GM18858 (cell line): ENCODE data around the gene SPATA33.

Source experiments
- ATAC-seq: cut with Tn5 transposase; IDR thresholded peaks from one replicate; pipeline ENCODE4 v1.9.1; 2021; ENCODE audit not compliant: unreplicated experiment

Gene SPATA33

DNA sequence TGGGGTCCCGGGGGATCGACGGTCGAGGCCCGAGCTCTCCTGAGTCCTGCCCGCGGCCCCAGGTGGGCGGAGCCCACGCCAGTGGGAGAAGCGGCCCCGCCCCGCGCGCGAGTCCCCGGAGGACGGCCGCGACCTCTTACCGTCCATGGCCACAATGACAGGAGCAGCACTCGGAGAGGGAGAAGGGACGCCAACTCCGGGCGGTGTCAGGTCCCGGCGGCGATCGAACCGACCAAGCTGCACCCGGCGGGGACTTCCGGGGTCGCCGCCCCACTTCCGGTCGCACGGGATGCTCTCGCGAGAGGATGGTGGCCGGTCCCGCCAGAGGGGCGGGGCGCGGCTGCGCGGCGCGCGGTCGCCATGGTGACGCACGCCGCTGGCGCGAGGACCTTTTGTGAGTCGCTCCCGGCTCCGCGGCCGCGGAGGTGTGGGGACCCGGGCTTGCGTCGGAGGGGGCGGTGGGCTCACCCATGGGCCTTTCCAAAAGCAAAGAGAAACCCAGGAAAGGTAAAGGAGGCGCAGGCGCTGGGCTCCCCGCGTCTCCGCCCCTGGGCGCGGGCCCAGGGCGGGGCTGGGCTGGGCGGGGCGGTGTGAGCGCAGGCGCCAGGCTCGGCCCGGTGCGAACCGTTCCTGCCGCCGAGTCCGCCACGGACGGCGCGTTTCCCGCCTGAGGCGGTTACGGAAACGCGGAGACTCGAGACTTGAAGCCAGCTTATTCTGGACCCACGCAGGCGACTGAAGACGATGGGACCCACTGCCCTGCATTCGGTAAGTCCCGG is at the start of gene SPATA33, which contains the start of gene CHMP1A:
Gene SPATA33, plus strand, starts transcription at position 395 of the 779 bp plus-strand sequence. Its CDS starts 76 bp downstream, at position 471.
Gene CHMP1A, minus strand, starts transcription at position 267 of the 779 bp plus-strand sequence. Its CDS starts 120 bp downstream, at position 147.
- peak; percentile 80 for ATAC-seq

DNA sequence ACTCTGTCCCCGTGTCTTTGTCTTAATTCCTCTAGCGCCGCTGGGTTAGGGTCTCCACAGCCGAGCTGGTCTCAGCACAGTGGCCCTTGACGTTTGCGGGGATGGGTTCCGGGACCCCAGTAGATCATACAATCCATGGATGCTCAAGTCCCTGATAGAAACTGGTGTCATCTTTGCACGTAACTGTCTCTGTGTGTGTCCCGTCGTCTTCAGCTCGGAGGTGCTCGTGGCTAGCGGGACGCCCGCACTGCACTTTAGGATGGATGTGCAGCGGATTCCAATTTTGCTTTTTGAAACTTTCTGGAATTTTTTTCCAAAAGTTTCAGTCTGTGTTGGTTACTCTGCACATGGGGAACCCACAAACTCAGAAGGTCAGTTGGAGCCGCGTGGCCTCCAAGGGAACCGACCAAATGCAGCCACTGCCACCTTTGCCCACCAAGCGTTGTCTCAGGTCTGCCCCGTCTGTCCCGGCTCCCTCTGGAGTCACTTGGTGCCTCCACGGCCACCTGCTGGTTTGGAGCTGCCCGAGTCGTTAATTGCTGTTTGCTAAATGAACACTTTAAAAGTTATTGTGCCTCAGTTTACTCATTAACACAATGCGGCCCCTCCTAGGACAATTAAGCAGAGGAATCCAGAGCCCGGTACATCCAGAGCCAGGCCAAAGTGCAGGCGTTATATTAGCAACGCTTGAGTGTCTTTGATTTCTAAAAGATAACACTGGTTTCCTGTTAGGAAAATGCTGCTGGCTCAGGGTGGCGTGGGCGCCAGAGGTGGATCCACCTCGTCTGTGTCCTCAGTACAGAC is 49.5 kb upstream of the SPATA33 start:
- ATAC-seq = no peak

DNA sequence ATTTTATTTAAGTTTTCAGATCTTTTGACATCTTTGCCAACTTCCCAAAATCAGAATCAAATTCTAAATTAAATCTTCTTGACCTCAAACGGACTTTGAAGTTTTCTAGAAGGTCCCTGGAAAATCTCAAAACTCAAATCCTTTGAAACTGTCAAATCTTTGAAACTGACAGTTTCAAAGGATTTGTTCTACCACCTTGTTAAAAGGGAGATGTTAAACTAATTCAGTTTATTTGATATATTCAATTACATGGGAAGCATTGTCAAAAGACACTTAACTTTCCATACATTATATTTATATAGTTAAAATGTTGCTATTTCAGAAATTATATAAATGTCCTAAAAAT is 47.6 kb upstream of the SPATA33 start:
- ATAC-seq = no peak

DNA sequence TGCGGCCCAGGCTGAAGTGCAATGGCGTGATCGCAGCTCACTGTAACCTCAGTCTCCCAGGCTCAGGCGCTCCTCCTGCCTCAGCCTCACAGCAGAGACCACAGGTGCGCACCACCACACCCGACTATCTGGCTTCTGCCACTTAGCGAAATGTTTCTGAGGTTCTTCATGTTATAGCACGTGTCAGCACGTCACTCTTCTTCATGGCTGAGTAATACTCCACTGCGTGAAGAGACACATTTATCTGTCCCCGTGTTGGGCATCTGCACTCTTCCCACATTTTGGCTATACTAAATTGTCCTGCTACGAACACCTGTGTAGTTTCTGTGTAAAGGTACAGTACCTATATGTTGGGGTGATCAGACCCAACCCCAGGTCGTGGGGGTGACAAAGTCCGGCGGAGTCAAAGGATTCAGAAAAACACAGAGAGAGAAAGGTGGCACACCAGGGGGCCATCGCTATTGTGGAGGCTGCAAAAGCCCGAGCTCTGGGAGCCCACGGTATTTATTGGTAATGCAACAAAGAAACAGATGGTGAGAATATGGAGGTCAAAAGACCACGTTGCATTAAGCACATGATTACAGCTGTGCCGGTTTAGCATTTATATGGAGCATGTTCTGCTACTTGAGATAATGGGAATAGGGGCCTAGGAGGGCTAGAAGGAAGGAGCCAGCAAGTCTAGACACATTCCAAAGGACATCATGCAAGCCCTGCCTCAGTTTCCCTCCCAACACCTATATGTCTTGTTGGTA is 45.0 kb upstream of the SPATA33 start:
- no peak for ATAC-seq

DNA sequence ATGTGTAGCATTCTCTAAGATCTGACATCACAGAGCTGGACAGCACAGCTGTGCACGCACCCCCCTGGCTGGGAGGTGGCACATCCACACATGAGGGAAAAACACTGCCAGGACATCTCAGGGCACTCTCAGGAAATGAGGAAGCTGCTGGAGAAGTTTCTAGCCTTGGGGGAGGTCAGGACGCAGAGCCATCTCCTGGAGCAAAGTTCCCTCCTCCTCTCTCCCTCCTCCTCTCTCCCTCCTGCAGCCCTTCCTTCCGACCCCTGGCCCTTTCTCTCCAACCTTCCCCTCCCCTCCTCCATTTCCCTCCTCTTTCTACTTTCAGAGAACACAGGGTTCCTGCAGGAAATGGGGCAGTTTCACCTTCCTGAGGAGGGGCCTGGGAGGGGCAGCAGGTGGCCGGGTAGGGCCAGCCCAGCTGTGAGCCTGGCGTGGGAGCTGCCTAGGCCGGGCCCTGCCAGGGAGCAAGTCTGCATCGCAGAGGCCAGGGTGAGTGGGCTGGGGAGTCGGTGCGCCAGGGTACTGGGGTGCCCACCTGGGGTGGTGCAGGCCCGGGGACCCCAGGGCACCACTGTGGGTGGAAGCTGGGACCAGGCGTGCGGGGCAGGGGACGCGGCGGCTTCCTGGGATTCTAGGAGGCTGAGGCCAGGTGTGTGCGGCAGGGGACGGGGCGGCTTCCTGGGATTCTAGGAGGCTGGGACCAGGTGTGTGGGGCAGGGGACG is 44.2 kb upstream of the SPATA33 start, which contains the start of gene DPEP1:
Gene DPEP1, plus strand, starts transcription at position 412 of the 723 bp plus-strand sequence. CDS start 16,769 bp downstream, outside the sequence.
- no peak for ATAC-seq

GRCh38 chr16:89613954-89614459 is 43.6 kb upstream of the SPATA33 start:
- no peak for ATAC-seq

- no peak for ATAC-seq
Measured at GRCh38 chr16:89615176-89615575, 42.5 kb upstream of the SPATA33 start.

GRCh38 chr16:89615596-89616090 is 42.0 kb upstream of the SPATA33 start:
- ATAC-seq = no peak

DNA sequence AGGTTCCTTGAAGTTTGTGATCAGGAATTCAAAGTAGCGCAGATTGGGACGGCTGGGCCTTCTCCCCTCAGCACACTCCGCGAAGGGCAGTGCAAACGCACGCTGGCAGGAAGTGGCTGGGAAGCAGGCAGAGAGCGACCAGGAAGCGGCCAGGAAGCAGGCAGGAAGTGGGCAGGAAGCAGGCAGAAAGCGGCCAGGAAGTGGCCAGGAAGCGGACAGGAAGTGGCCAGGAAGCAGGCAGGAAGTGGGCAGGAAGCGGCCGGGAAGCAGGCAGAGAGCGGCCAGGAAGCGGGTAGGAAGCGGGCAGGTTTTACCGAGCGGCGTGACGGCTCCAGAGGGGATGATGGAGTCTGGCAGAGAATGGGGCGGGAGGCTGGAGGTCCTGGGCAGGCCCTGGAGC is 41.0 kb upstream of the SPATA33 start:
- ATAC-seq = no peak

GRCh38 chr16:89617036-89617435 is 40.6 kb upstream of the SPATA33 start:
- no peak for ATAC-seq

DNA sequence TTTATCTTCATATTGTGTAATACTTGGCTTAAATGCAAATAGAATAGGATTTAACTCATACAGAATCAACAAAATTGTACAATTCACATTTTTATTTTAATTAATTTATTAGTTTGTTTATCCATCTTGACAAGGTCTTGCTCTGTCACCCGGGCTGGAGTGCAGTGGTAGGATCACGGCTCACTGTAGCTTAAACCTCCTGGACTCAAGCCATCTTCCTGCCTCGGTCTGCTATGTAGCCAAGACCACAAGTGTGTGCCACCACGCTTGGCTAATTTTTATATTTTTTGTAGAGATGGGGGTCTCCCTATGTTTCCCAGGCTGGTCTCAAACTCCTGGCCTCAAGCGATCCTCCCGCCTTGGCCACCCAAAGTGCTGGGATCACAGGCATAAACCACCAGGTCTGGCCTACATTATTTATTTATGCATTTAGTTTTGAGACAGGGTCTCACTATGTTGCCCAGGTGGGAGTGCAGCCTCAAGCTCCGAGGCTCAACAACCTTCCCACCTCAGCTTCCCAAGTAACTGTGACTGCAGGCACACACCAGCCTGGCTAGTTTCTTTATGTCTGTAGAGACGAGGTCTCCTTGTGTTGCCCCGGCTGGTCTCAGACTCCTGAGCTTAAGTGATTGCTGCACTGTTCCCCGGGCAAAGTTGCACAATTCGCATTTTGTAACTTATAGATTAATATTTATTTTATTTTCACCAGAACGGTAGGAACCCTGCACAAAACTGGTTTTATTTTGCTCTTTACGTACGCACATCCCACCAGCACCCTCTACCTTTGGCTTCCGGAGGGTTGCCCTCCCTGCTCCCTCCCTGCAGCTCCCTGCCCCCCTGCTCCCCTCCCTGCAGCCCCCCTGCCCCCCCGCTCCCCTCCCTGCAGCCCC is 39.3 kb upstream of the SPATA33 start:
- ATAC-seq = no peak

DNA sequence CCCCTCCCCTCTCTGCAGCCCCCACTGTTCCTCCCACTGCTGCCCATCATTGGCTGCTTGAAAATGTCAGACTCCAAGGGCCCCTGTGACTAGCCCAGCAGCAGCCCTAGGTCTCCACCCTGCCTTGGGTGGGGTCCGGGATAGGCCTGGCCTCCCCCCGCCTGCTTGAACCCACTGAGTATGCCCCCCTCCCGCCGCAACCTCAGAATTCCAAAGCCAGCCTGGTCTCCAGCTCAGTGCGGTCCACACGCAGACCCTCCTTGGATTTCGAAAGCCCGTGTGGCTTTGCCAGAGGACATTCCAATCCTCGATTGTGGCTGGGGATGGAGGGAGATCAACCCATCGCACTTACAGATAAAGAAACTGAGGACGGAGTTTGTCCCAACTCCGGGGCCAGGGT is 37.8 kb upstream of the SPATA33 start:
- no peak for ATAC-seq

DNA sequence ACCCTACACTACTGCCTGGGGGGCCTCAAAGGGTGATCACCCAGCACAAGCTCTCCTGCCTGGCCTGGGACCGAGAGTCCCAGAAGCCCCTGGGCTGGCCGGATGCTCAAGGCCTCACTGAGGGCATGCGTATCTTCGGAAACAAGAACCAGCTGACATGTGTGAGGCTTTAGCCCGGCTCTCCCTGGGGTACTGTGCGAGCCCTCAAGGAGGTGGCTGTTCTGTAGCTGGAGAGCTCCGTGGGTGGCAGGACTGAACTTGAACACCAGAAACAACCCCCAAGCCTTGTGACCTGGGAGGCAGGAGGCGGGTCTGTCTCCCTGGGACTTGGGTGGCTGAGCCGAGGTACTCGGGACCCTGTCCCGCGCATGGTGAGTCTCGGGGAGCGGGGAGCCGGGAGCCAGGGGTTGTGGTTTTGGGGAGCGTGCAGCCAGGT is 37.2 kb upstream of the SPATA33 start:
- no peak for ATAC-seq

- no peak for ATAC-seq
Measured at GRCh38 chr16:89621136-89621697, 36.4 kb upstream of the SPATA33 start.

GRCh38 chr16:89621698-89622409 is 35.8 kb upstream of the SPATA33 start:
- ATAC-seq = no peak

DNA sequence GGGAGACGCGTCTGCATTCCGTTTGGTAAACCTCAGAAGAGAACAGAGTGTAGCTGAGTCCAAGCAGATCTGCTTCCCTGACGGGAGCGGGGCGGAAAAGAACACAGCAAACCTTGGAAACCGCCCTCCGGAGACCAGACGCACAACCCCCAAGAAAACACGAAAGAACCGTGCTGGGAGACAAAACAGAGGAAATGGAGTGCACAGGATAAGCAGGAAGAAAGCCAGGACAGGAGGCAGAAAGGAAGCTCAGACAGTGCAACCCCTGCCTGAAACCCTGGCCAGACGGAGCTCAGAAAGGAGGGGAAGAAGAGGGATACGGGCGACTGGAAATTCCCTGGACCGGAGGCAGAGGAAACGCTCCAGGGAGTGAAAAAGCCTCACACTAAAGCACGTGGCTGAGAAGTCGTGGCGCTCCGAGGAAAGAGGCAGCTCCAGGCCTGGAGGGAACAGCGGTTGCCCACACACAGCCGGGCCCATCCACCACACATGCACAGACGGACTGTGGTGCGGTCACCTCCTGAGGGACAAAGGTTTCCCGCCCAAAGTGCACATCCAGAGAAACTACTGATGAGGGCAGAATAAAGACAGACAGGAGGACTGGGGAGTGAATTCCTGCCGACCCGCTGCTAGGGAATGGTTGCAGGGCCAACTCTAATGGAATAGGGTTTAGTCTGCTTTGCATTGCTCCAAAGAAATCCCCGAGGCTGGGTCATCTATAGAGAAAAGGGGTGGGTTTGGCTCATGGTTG is 34.0 kb upstream of the SPATA33 start:
- no peak for ATAC-seq
